Measurements from ENCODE around the gene PRSS33. TPM values are rescaled to one million over a fixed set of nuclear protein-coding genes. Genes with fewer than 3 reads are reported as not detected.

Gene PRSS33
- polyA plus RNA-seq, 1 donor from 2014 or later, result not detected

GRCh38 chr16:2825906-2826305 is 38.5 kb upstream of the PRSS33 start:
- Mint-ChIP-seq H3K9me3 (no peaks in the 10 kb centered on the region), H3K4me1 (peaks cover 0 to 3% (median 0%) of the 10 kb centered on the region in 3 donors), H3K36me3 (no peaks in the 10 kb centered on the region), H3K27me3 (peaks cover 6% of the 10 kb centered on the region), H3K4me3 (no peak overlapping the region), H3K27ac (no peak overlapping the region)

DNA sequence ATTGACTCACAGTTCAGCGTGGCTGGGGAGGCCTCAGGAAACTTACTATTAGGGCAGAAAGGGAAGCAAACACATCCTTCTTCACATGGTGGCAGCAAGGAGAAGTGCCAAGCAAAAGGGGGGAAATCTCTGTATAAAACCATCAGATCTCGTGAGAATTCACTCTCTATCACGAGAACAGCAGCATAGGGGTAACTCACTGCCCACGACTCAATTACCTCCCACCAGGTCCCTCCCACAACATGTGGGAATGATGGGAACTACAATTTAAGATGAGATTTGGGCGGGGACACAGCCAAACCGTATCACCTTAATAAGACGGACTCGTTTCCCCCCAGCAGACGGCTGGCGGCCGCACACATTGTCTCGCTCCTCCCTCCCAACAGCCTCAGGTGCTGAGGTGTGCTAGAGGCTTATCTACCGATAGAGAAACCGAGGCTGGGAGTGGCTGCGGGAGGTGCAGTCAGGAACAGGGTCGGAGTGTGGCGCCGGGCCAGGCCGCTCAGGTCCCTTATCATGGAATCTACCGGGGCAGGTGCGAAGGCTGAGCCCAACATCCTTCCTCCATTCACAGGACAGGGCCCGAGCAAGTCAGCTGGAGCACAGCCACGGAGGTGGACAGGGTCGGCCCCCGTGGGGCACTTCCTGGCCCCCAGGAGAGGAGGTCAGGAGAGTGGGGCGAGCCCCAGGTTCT is 37.8 kb upstream of the PRSS33 start:
- Mint-ChIP-seq H3K27me3 (peaks cover 3% of the 10 kb centered on the region), H3K9me3 (no peaks in the 10 kb centered on the region), H3K4me1 (peaks cover 0 to 3% (median 0%) of the 10 kb centered on the region in 3 donors), H3K36me3 (no peaks in the 10 kb centered on the region), H3K27ac (no peak overlapping the region), H3K4me3 (no peak overlapping the region)

GRCh38 chr16:2824626-2825025 is 37.3 kb upstream of the PRSS33 start:
- Mint-ChIP-seq H3K4me3 (no peak overlapping the region), H3K27ac (no peak overlapping the region), H3K36me3 (no peaks in the 10 kb centered on the region), H3K27me3 (peaks cover 3% of the 10 kb centered on the region), H3K9me3 (no peaks in the 10 kb centered on the region), H3K4me1 (peaks cover 0 to 3% (median 0%) of the 10 kb centered on the region in 3 donors)

- Mint-ChIP-seq H3K27ac (no peak overlapping the region), H3K4me3 (no peak overlapping the region), H3K9me3 (peaks cover 0 to 1% (median 0%) of the 10 kb centered on the region in 3 donors), H3K4me1 (peaks cover 0 to 3% (median 0%) of the 10 kb centered on the region in 3 donors), H3K27me3 (peaks cover 2% of the 10 kb centered on the region), H3K36me3 (peaks cover 2% of the 10 kb centered on the region)
Observed at GRCh38 chr16:2822496-2822895, 35.1 kb upstream of the PRSS33 start.

- Mint-ChIP-seq H3K4me3 (no peak overlapping the region), H3K9me3 (peaks cover 0 to 1% (median 0%) of the 10 kb centered on the region in 3 donors), H3K27ac (no peak overlapping the region), H3K36me3 (peaks cover 2% of the 10 kb centered on the region), H3K4me1 (peaks cover 0 to 3% (median 0%) of the 10 kb centered on the region in 3 donors), H3K27me3 (peaks cover 2% of the 10 kb centered on the region)
Observed at GRCh38 chr16:2822158-2822495, 34.8 kb upstream of the PRSS33 start.

DNA sequence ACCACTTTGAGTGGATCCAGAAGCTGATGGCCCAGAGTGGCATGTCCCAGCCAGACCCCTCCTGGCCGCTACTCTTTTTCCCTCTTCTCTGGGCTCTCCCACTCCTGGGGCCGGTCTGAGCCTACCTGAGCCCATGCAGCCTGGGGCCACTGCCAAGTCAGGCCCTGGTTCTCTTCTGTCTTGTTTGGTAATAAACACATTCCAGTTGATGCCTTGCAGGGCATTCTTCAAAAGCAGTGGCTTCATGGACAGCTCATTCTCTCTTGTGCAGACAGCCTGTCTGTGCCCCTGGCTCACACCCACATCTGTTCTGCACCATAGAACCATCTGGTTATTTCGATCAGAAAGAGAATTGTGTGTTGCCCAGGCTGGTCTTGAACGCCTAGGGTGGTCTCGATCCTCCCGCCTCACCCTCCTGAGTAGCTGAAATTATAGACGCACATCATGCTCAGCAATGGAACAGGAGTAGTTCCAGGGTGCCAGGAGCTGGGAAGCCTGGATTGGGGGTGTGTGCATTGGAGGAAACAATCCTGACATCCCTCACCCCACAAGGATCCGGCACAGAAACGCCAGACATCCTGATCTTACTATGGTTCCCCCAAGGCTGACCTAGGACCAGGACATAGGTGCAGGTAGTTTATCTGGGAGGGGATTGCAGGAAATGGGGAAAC is 34.3 kb upstream of the PRSS33 start:
- no peak overlapping the region for H3K4me3 Mint-ChIP-seq
- H3K27me3 Mint-ChIP-seq, result peaks cover 2% of the 10 kb centered on the region
- peaks cover 0 to 3% (median 0%) of the 10 kb centered on the region in 3 donors for H3K4me1 Mint-ChIP-seq
- H3K27ac Mint-ChIP-seq, result no peak overlapping the region
- H3K36me3 Mint-ChIP-seq, result peaks cover 2% of the 10 kb centered on the region
- peaks cover 0 to 1% (median 0%) of the 10 kb centered on the region in 3 donors for H3K9me3 Mint-ChIP-seq

GRCh38 chr16:2820836-2821486 is 33.6 kb upstream of the PRSS33 start:
- peaks cover 2% of the 10 kb centered on the region for H3K36me3 Mint-ChIP-seq
- no peak overlapping the region for H3K4me3 Mint-ChIP-seq
- peaks cover 2% of the 10 kb centered on the region for H3K27me3 Mint-ChIP-seq
- H3K9me3 Mint-ChIP-seq, result peaks cover 0 to 1% (median 0%) of the 10 kb centered on the region in 3 donors
- no peak overlapping the region for H3K27ac Mint-ChIP-seq
- peaks cover 0 to 3% (median 0%) of the 10 kb centered on the region in 3 donors for H3K4me1 Mint-ChIP-seq

DNA sequence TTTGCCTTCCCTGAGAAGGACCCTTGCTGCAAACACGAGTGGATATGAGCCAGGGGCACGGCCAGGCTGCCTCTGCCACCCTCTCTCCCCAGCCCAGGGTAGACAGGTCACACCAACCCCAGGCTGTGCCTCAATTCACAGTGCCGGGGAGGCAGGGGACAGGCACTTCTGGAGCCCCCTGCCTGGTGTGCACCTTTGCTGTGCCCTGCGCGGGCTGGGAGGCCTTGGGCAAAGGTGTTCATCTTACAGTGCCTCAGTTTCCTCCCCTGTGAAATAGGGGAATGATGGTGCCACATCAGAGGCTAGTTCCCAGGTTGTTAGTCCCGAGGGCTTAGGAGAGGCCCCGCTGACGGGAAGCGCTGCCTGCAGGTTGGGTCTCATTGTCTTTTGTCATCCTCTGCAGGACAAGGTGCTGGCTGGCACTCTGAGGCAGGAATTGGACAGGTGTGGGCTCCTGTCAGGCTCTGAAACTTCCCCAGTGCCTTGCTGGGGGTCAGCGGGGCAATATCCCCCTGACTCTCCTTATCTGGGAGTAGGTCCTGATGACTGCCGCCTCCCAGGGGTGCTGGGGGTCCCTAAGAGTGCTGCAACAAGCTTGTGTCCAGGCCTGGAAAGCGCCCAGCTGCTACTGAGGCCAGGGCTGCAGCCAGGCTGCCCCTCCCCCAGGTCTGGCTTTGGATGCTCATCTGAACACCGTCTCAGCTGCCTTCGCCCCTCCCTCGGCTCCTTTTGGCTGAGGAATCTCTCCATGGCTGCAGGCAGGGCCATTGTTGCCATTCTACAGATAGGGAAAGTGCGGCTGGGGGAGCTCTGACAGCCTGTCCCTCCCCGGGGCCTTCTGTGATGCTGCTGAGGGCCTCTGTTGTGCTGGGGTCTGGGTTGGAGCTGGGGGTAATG is 32.8 kb upstream of the PRSS33 start:
- peaks cover 0 to 3% (median 0%) of the 10 kb centered on the region in 3 donors for H3K4me1 Mint-ChIP-seq
- peaks cover 2% of the 10 kb centered on the region for H3K27me3 Mint-ChIP-seq
- H3K9me3 Mint-ChIP-seq, result peaks cover 0 to 1% (median 0%) of the 10 kb centered on the region in 3 donors
- H3K27ac Mint-ChIP-seq, result no peak overlapping the region
- H3K4me3 Mint-ChIP-seq, result no peak overlapping the region
- H3K36me3 Mint-ChIP-seq, result peaks cover 2% of the 10 kb centered on the region

- Mint-ChIP-seq H3K27me3 (peaks cover 5% of the 10 kb centered on the region), H3K4me3 (no peak overlapping the region), H3K27ac (no peak overlapping the region), H3K4me1 (peaks cover 0 to 3% (median 0%) of the 10 kb centered on the region in 3 donors), H3K9me3 (peaks cover 0 to 1% (median 0%) of the 10 kb centered on the region in 3 donors), H3K36me3 (peaks cover 2% of the 10 kb centered on the region)
Observed at GRCh38 chr16:2819179-2819938, 32.0 kb upstream of the PRSS33 start.

DNA sequence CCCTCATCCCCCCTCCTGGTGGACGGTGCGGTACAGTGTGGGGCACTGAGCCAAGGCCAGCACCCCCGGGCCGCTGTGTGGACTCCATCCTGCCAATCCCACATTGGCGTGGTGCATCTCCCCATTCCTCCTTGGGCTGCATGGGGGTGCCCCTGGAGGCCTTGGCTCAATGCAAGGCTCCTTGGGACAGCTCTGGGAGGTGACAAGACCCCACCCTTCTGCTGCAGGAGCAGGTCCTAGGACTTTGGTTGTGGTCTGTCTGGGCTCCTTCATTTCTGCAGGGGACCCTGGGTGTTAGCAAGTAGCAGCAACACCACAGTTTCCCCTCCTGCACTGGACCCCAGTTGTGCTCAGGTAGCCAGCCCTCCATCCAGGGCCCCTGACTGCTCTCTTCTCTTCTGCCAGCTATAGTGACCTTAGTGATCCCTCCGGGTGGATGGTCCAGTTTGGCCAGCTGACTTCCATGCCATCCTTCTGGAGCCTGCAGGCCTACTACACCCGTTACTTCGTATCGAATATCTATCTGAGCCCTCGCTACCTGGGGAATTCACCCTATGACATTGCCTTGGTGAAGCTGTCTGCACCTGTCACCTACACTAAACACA is 31.0 kb upstream of the PRSS33 start:
- Mint-ChIP-seq H3K27ac (no peak overlapping the region), H3K36me3 (peaks cover 2% of the 10 kb centered on the region), H3K27me3 (peaks cover 6% of the 10 kb centered on the region), H3K9me3 (peaks cover 0 to 1% (median 0%) of the 10 kb centered on the region in 3 donors), H3K4me3 (peak overlapping the region in 1 of 4 donors; percentile 79), H3K4me1 (peaks cover 0 to 3% (median 0%) of the 10 kb centered on the region in 3 donors)

DNA sequence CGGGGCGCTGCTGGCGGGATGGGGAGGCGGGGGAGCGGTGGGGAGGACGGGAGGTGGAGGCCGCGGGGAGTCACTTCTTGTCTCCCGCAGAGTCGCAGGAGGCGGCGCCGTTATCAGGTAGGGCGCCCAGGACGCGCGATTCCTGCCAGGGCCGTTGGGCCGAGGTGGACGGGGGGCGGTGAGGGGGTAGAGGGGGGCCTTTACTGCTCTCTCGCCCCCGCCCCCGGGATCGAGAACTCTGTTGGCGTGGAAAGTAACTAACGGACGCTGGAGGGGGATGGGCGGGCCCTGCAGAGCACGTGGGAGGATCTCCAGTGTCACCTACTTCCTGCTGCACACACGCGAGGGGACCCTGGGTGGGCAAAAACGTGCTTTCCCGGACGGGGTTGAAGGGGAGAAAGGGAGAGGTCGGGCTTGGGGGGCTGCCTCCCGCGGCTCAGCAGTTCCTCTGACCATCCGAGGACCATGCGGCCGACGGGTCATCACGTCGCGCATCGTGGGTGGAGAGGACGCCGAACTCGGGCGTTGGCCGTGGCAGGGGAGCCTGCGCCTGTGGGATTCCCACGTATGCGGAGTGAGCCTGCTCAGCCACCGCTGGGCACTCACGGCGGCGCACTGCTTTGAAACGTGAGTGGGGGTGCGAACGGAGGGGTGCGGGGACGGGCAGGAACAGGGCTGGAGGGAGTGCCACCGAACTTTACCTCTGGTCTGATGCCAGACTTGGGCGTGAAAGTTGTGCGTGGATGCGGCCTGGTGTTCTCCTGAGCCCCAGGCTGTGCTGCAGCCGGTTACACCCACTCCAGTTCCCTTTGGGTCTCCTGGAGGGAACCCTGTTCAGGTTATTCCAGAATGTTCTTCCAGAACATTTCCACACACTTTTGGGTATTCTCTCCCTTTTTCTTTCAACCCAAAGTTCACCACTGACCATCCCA is 30.2 kb upstream of the PRSS33 start:
- peaks cover 2% of the 10 kb centered on the region for H3K36me3 Mint-ChIP-seq
- H3K27ac Mint-ChIP-seq, result no peak overlapping the region
- peaks cover 6% of the 10 kb centered on the region for H3K27me3 Mint-ChIP-seq
- H3K4me3 Mint-ChIP-seq, result peak overlapping the region in 1 of 4 donors; percentile 41
- H3K4me1 Mint-ChIP-seq, result peaks cover 0 to under 1% (median 0%) of the 10 kb centered on the region in 3 donors
- peaks cover 0 to 1% (median 0%) of the 10 kb centered on the region in 3 donors for H3K9me3 Mint-ChIP-seq

GRCh38 chr16:2816751-2817339 is 29.5 kb upstream of the PRSS33 start, which contains the start of gene PRSS21:
Gene PRSS21 (plus strand): TSS chr16:2817237. CDS start chr16:2817269, 32 bp downstream.
- H3K9me3 Mint-ChIP-seq, result peaks cover 0 to 1% (median 0%) of the 10 kb centered on the region in 3 donors
- H3K36me3 Mint-ChIP-seq, result peaks cover 2% of the 10 kb centered on the region
- peak within 1 kb of the TSS in 1 of 4 donors; percentile 41 for H3K4me3 Mint-ChIP-seq
- H3K27me3 Mint-ChIP-seq, result peaks cover 8% of the 10 kb centered on the region
- no peaks in the 10 kb centered on the region for H3K4me1 Mint-ChIP-seq
- no peak within 1 kb of the TSS for H3K27ac Mint-ChIP-seq
